ENCODE data around the gene RAP1GDS1.

RAP1GDS1 gene

DNA sequence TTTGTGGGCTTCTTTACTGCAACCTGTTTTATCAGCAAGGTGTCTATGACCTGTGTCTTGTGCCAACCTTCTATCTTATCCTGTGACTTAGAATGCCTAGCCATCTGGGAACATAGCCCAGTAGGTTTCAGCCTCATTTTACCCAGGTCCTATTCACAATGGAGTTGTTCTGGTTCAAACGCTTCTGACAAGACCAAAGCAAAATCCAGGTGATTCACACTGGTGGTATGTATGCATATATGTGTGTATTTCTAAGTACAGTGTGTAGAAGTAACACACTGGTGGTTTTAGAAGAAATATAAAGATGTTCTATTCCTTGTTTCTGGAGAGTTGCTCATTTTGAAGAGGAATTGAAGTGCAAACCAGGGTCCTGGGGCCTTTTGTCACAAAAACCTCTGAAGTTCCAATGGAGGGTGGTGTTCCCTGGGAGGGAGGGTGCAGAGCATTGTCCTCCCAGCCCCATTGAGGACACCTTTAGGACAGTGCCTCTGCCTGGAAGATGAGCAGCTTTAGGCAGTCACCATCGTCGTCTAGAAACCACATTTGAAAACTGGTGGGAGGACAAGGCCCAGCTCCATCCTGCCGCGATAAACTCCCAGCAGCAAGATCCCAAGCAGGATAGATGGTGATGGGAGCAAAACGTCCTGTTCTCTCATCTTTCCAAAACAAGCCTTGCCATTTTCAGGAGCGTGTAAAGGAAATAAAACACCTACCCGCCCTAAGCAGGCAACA is 205.8 kb downstream of the RAP1GDS1 start:
- no peak overlapping the region for H3K4me3 ChIP-seq (ENCODE audit: low read depth, low read length)
- ChIA-PET POLR2A (interaction anchor here (0.6 to 1.2 kb wide), 2 partner anchors 186 to 216 kb away, joined by 3 to 4 read pairs; no protein-coding TSS in a partner anchor), CTCF (interaction anchor here (0.7 to 3.0 kb wide), 54 partner anchors 9 to 589 kb away, joined by 3 to 33 read pairs (median 5); partner anchors contain the start of genes EIF4E, METAP1 and TSPAN5)
- TF ChIP-seq CTCF (IDR thresholded peaks at IDR 0.05; ENCODE audit: insufficient read depth, low read length, missing control alignments): no peak
- no peak for DNase-seq (ENCODE audit: low read depth, low spot score)

DNA sequence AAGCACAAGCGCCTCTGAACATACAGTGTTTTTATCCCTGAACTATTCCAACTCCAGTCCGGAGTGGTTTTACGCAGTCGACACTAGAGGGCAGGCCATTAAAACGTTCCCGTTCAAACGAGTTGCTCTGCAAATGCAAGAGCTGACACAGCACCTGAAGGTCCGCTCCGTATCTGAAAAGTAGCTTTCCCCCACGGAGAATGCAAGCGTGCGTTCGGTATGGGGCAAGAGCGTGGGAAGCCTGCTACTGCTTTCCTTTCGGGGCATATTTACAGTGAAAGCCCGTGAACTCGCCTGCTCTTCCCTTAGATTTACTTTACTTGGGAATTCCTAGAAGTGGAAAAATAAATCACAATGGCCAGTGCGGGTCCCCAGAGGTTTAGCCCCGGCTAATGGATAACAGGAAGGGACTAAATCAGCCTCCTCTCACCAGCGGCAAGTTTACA is 206.5 kb downstream of the RAP1GDS1 start:
- ChIA-PET POLR2A (interaction anchor here (0.6 to 1.2 kb wide), 2 partner anchors 186 to 215 kb away, joined by 3 to 4 read pairs; no protein-coding TSS in a partner anchor), CTCF (interaction anchor here (0.6 to 3.0 kb wide), 66 partner anchors 9 to 589 kb away, joined by 3 to 33 read pairs (median 4); partner anchors contain the start of genes EIF4E, METAP1 and TSPAN5)
- DNase-seq (ENCODE audit: low read depth, low spot score): peak; percentile 67

GRCh38 chr4:98468709-98469108 is 207.5 kb downstream of the RAP1GDS1 start:
- POLR2A ChIA-PET: no interaction called here
- H3K4me3 ChIP-seq (ENCODE audit: low read depth, low read length): no peak overlapping the region
- no peak for DNase-seq (ENCODE audit: low read depth, low spot score)
- CTCF ChIA-PET: interaction anchor here (0.7 to 3.0 kb wide), 25 partner anchors 9 to 588 kb away, joined by 3 to 33 read pairs (median 5); no protein-coding TSS in a partner anchor
- no peak for TF ChIP-seq CTCF (IDR thresholded peaks at IDR 0.05; ENCODE audit: insufficient read depth, low read length, missing control alignments)

More for the DNA sequence above, 206.5 kb downstream of the RAP1GDS1 start:
- peak overlapping the region; percentile 55 for H3K4me3 ChIP-seq (ENCODE audit: low read depth, low read length)
- TF ChIP-seq CTCF (IDR thresholded peaks at IDR 0.05; ENCODE audit: insufficient read depth, low read length, missing control alignments): peak; percentile 78

GRCh38 chr4:98469771-98470170 is 208.6 kb downstream of the RAP1GDS1 start:
- no peak for TF ChIP-seq CTCF (IDR thresholded peaks at IDR 0.05; ENCODE audit: insufficient read depth, low read length, missing control alignments)
- CTCF ChIA-PET: interaction anchor here (0.9 to 3.0 kb wide), 3 partner anchors 14 to 190 kb away, joined by 3 to 33 read pairs (median 4); no protein-coding TSS in a partner anchor
- POLR2A ChIA-PET: no interaction called here
- H3K4me3 ChIP-seq (ENCODE audit: low read depth, low read length): no peak overlapping the region
- DNase-seq (ENCODE audit: low read depth, low spot score): no peak

DNA sequence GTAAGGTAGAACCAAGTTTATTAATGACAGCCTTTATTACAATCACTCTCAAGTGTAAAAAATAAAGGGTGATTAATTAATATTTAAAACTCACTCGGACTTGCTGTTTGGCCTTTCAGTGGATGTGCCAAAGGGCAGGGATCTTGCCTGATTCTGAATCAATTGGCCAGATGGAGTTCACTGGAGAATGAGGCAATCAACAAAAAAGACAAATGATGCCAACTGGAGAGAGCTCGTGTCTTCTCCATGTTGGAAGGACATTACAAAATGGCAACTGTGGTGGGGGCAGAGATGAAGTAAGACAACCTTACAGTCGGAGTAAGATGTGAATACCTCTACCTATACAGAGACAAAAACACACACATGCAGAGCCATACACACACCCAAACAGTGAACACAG is 209.2 kb downstream of the RAP1GDS1 start:
- no peak for TF ChIP-seq CTCF (IDR thresholded peaks at IDR 0.05; ENCODE audit: insufficient read depth, low read length, missing control alignments)
- no peak overlapping the region for H3K4me3 ChIP-seq (ENCODE audit: low read depth, low read length)
- DNase-seq (ENCODE audit: low read depth, low spot score): no peak
- CTCF ChIA-PET: no interaction called here
- POLR2A ChIA-PET: no interaction called here

DNA sequence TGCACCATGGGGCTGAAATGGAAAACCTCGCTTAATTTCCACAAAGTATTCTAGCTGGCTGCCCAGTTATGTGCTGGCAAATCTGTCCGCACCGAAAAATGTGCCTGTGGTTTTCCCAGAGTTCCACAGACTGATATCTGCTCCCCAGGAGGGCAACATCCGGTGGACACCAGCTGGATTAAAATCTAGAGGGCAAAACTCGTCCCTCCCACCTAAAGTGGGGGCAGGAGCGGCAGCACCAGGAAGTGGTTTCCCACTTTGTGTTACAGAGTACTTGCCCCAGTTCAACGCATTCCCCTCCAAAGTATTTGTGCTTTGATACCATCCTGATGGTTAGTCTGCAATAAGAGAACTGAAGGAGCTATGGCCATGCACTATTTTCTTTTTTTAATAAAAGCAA is 209.6 kb downstream of the RAP1GDS1 start:
- CTCF ChIA-PET: interaction anchor here (1.0 to 1.9 kb wide), 3 partner anchors 11 to 184 kb away, joined by 3 to 8 read pairs (median 3); no protein-coding TSS in a partner anchor
- H3K4me3 ChIP-seq (ENCODE audit: low read depth, low read length): no peak overlapping the region
- no peak for TF ChIP-seq CTCF (IDR thresholded peaks at IDR 0.05; ENCODE audit: insufficient read depth, low read length, missing control alignments)
- POLR2A ChIA-PET: interaction anchor here (0.9 kb wide), 1 partner anchor 187 kb away, joined by 4 read pairs; the partner anchor contains the start of gene TSPAN5
- DNase-seq (ENCODE audit: low read depth, low spot score): no peak

Measured in AG04449 (cell line).